HepG2 (cell line): ENCODE measurements around the gene EGR4. TPM values are rescaled to one million over a fixed set of nuclear protein-coding genes. Genes with fewer than 3 reads are reported as not detected.

ENCODE experiments used
- AGO1 ChIP-seq: fragments of 200-400 bp; formaldehyde crosslinking; IDR thresholded peaks from 2 replicates; pipeline ENCODE4 v1.6.1; 2017; ENCODE audit warnings: mild to moderate bottlenecking, low read depth, low read length, moderate library complexity; ENCODE audit not compliant: poor library complexity, severe bottlenecking
- CHD4 ChIP-seq: fragments of 200-600 bp; sonication (generic); IDR thresholded peaks from 2 replicates; pipeline ENCODE4 v1.7.0; 2017; ENCODE audit warnings: mild to moderate bottlenecking, low read length, borderline replicate concordance
- DZIP1 ChIP-seq: sonication (generic); formaldehyde crosslinking; IDR thresholded peaks from 2 replicates; pipeline ENCODE4 v1.5.0; 2020; ENCODE audit warnings: mild to moderate bottlenecking, missing genetic modification reagents
- GATAD1 ChIP-seq: IDR thresholded peaks from 2 replicates; pipeline ENCODE4 v1.6.1; 2016; ENCODE audit warnings: missing genetic modification reagents, missing compliant biosample characterization
- JUND ChIP-seq: sonication (generic); formaldehyde crosslinking; IDR thresholded peaks from 2 replicates; pipeline ENCODE4 v1.8.0; 2022; ENCODE audit warnings: mild to moderate bottlenecking, missing genetic modification reagents
- KDM3A ChIP-seq: IDR thresholded peaks from 2 replicates; pipeline ENCODE4 v1.6.1; 2018; ENCODE audit warnings: low read depth, missing compliant biosample characterization
- KMT2B ChIP-seq: IDR thresholded peaks from 2 replicates; pipeline ENCODE4 v1.6.1; 2016; ENCODE audit warnings: missing genetic modification reagents, missing compliant biosample characterization
- NR1H2 ChIP-seq: sonication (generic); formaldehyde crosslinking; IDR thresholded peaks from 2 replicates; pipeline ENCODE4 v1.8.1; 2022; ENCODE audit warnings: low read depth, missing genetic modification reagents, borderline replicate concordance
- NR2C2 ChIP-seq: sonication (generic); formaldehyde crosslinking; IDR thresholded peaks from 2 replicates; pipeline ENCODE4 v1.4.0; 2020; ENCODE audit warnings: missing genetic modification reagents, mild to moderate bottlenecking, moderate library complexity, borderline replicate concordance
- POLR2AphosphoS5 ChIP-seq: IDR thresholded peaks from 2 replicates; pipeline ENCODE4 v1.6.1; 2012; ENCODE audit warnings: low read depth, low read length
- RAD51 ChIP-seq: fragments of 450-650 bp; IDR thresholded peaks from 2 replicates; pipeline ENCODE4 v1.6.1; 2016; ENCODE audit warnings: borderline replicate concordance
- SOX5 ChIP-seq: IDR thresholded peaks from 2 replicates; pipeline ENCODE4 v1.6.1; 2016; ENCODE audit warnings: borderline replicate concordance
- SP1 ChIP-seq, 2 experiments: fragments of 450-650 bp in 1 of 2; sonication (generic) in 1 of 2; formaldehyde crosslinking in 1 of 2; IDR thresholded peaks; 2 replicates each; pipeline versions ENCODE4 v1.4.0 to v1.6.1; 2016 to 2020; ENCODE audit warnings: missing genetic modification reagents in 1 of 2
- TFAP4 ChIP-seq: sonication (generic); IDR thresholded peaks from 2 replicates; pipeline ENCODE4 v1.6.1; 2016; ENCODE audit warnings: low read depth, borderline replicate concordance
- ZMAT3 ChIP-seq: sonication (generic); formaldehyde crosslinking; conservative IDR thresholded peaks from 2 replicates; pipeline ENCODE4 v1.7.0; 2021; ENCODE audit warnings: missing genetic modification reagents
- ZNF142 ChIP-seq: sonication (generic); formaldehyde crosslinking; IDR thresholded peaks from 2 replicates; pipeline ENCODE4 v1.4.0; 2020; ENCODE audit warnings: missing genetic modification reagents
- ZNF18 ChIP-seq: sonication (generic); formaldehyde crosslinking; IDR thresholded peaks from 2 replicates; pipeline ENCODE4 v1.8.0; 2022; ENCODE audit warnings: mild to moderate bottlenecking, missing genetic modification reagents; ENCODE audit not compliant: insufficient replicate concordance
- ZNF260 ChIP-seq: sonication (generic); formaldehyde crosslinking; IDR thresholded peaks from 2 replicates; pipeline ENCODE4 v1.4.0; 2020; ENCODE audit warnings: missing genetic modification reagents, low read depth, mild to moderate bottlenecking, borderline replicate concordance
- ZNF879 ChIP-seq: sonication (generic); formaldehyde crosslinking; IDR thresholded peaks from 2 replicates; pipeline ENCODE4 v1.8.1; 2023; ENCODE audit warnings: missing genetic modification reagents
- polyA plus RNA-seq, 8 experiments: library from polyadenylated mRNA; depleted of rRNA in 3 of 8; stranded (reverse) in 7 of 8; unstranded in 1 of 8; fragments of >200 nt; fragmentation: Illumina TruSeq in 4 of 8; extraction: Trizol in 4 of 8; gene quantifications; 2 replicates each; pipeline versions ENCODE4 v1.2.1 to v1.2.3, GENCODE V29; 2011 to 2016; ENCODE audit warnings: low read depth in 4 of 8, missing spikeins in 1 of 8, mixed read lengths in 1 of 8; ENCODE audit not compliant: insufficient read depth in 1 of 8
- total RNA-seq, 5 experiments: library from RNA; depleted of rRNA; stranded (reverse); fragments of >200 nt; fragmentation: Illumina TruSeq; extraction: Trizol; gene quantifications; 2 replicates each; pipeline ENCODE4 v1.2.3, GENCODE V29; 2016; ENCODE audit warnings: low read depth in 1 of 5

Gene EGR4
- total and polyA plus RNA-seq, 2 of the 13 experiments (the other 11 are each of a cell fraction or from before 2014, with no cell fraction given), result not detected

GRCh38 chr2:73255007-73255644 lies 38.2 kb downstream of the EGR4 start (continued):
- 0 out of 2 replicates have a peak, but pooled peaks have one; percentile 45 for TF ChIP-seq ZNF142
- no peak for TF ChIP-seq CHD4
- no peak for TF ChIP-seq NR1H2 (CRISPR knock-in tag)
- TF ChIP-seq TFAP4, result no peak
- TF ChIP-seq KDM3A (CRISPR knock-in tag), result no peak
- TF ChIP-seq NR2C2 (CRISPR knock-in tag), result 0 out of 2 replicates have a peak, but pooled peaks have one; percentile 16
- TF ChIP-seq ZNF879 (CRISPR knock-in tag), result no peak
- TF ChIP-seq DZIP1, result 0 out of 2 replicates have a peak, but pooled peaks have one; percentile 46
- no peak for TF ChIP-seq GATAD1 (CRISPR knock-in tag)
- TF ChIP-seq RAD51, result no peak
- TF ChIP-seq POLR2AphosphoS5, result peak; percentile 57; the same call in 1 of the 2 replicates
- no peak for TF ChIP-seq ZMAT3
- TF ChIP-seq SP1 (IDR thresholded peaks at IDR 0.05), result no peak
- TF ChIP-seq SP1 (CRISPR knock-in tag; IDR thresholded peaks at IDR 0.05), result no peak
- no peak for TF ChIP-seq SOX5 (CRISPR knock-in tag)
- TF ChIP-seq AGO1, result peak; percentile 54
- 0 out of 2 replicates have a peak, but pooled peaks have one; percentile 17 for TF ChIP-seq JUND (CRISPR knock-in tag)
- no peak for TF ChIP-seq ZNF18 (CRISPR knock-in tag)
- no peak for TF ChIP-seq KMT2B (CRISPR knock-in tag)
- TF ChIP-seq ZNF260 (CRISPR knock-in tag), result no peak
